Transverse colon (tissue), 4 donors: ENCODE results near the gene CLRN2. TPM values are rescaled to one million over a fixed set of nuclear protein-coding genes. Genes with fewer than 3 reads are reported as not detected.
"Not testable (repeated sequence)": the region's sequence is repeated elsewhere in the genome, so short reads cannot be mapped to it uniquely, and the experiment has no call there.

Source experiments
- DNase-seq: peaks from one replicate; pipeline ENCODE4 v3.0.0-alpha.2; 2019
- H3K27ac ChIP-seq, 4 donors: fragments of 200-600 bp; sonication (generic); 2 replicates each; pipeline ENCODE4 v1.5.1; 2016 to 2018; ENCODE audit warnings: inconsistent platforms in 4 of 4
- H3K27me3 ChIP-seq: fragments of 200-600 bp; sonication (generic); 2 replicates; pipeline ENCODE4 v1.5.1; 2017; ENCODE audit warnings: inconsistent platforms
- H3K36me3 ChIP-seq, 4 donors: fragments of 200-600 bp; sonication (generic); 2 replicates each; pipeline ENCODE4 v1.5.1; 2017 to 2019; ENCODE audit warnings: inconsistent platforms in 4 of 4
- H3K4me1 ChIP-seq, 4 donors: fragments of 200-600 bp; sonication (generic); 2 replicates each; pipeline ENCODE4 v1.5.1; 2017 to 2020; ENCODE audit warnings: inconsistent platforms in 4 of 4
- H3K4me3 ChIP-seq, 4 donors: fragments of 200-600 bp; sonication (generic); 1 replicate in 1 of 4; 2 replicates in 3 of 4; pipeline versions ENCODE4 v1.5.1 to v1.6.1; 2017 to 2019; ENCODE audit warnings: inconsistent platforms in 4 of 4
- H3K9me3 ChIP-seq, 2 donors: fragments of 200-600 bp; sonication (generic); 2 replicates each; pipeline ENCODE4 v1.5.1; 2017 to 2019; ENCODE audit warnings: inconsistent platforms in 2 of 2
- EP300 ChIP-seq: sonication (generic); formaldehyde crosslinking; IDR thresholded peaks from one replicate; pipeline ENCODE4 v1.6.1; 2017; ENCODE audit warnings: antibody characterized with exemption, low read depth
- POLR2A ChIP-seq: fragments of 450-650 bp; IDR thresholded peaks from one replicate; pipeline ENCODE4 v1.6.1; 2016; ENCODE audit warnings: antibody characterized with exemption, mild to moderate bottlenecking, moderate library complexity
- POLR2AphosphoS5 ChIP-seq, 3 donors: sonication (generic); formaldehyde crosslinking; IDR thresholded peaks; one replicate each; pipeline ENCODE4 v1.6.1; 2016; ENCODE audit warnings: antibody characterized with exemption in 3 of 3
- WGBS, 2 donors: methylation state at CpG; one replicate each; pipeline ENCODE4 v1.1.5; 2018; ENCODE audit warnings: low coverage in 1 of 2; 5-methylcytosine and 5-hydroxymethylcytosine counted together
- in situ Hi-C, 4 donors: fragments of 200-750 bp; cut with MboI; loops; one replicate each; pipeline versions ENCODE4 v1.15.0 to v1.15.1; 2017; ENCODE audit warnings: low sequenced_read_pairs in 3 of 4, low pct_ligation_motif_present in 1 of 4, low pct_unique_long_range_greater_than_20kb in 1 of 4
- intact Hi-C: fragments of 100-400 bp; cut with DNase I; formaldehyde crosslinking; loops from one replicate; pipeline ENCODE4 v1.15.1; 2023; ENCODE audit warnings: low total_unique reads
- total RNA-seq, 4 donors: library from RNA; depleted of rRNA; stranded (reverse); fragments of >200 nt; gene quantifications; one replicate each; pipeline ENCODE4 v1.1.0, GENCODE V29; 2016
- TF ChIP-seq, protein P1 (sequence below), 5 experiments: fragments of 200-600 bp in 3 of 5; fragments of 450-650 bp in 2 of 5; sonication (generic) in 3 of 5; IDR thresholded peaks; 1 replicate in 2 of 5; 2 replicates in 3 of 5; pipeline ENCODE4 v1.5.1; 2016 to 2017; ENCODE audit warnings: antibody characterized with exemption in 5 of 5, inconsistent platforms in 3 of 5, mild to moderate bottlenecking in 2 of 5, moderate library complexity in 1 of 5

CLRN2 gene
- total RNA-seq, 4 donors from 2014 or later: not detected

DNA sequence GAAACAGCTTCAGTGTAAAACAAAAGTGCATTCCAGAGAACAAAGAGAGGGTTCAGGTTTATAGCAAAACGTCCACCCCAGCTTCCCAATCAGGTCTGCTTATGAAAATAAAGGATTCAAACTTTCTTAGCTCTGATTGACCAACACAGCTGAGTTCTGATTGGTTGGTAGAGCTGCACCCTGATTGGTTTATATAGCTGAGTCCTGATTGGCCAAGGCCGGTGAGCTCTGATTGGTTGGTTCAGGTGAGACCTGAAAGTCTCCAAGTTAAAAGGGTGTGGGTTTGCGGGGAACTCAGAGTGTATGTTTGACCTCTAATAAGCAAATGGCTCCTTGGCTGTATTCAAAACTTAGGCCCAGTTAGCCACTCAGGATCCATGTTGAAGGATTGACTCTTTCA, 20.9 kb downstream of the CLRN2 start:
- WGBS, 2 donors: 50 to 68% methylated on average over 1 to 3 of the region's 3 CpGs
- DNase-seq: no peak
- no peak for TF ChIP-seq POLR2A
- intact Hi-C loops: no loop called here
- in situ Hi-C loops: loop anchor here in 2 of 4 donors (25.0 kb wide), 1 partner anchor 1051 kb away; no protein-coding TSS in a partner anchor
- H3K27me3 ChIP-seq: no peaks in the 10 kb centered on the region
- H3K27ac ChIP-seq: no peak overlapping the region
- no peaks in the 10 kb centered on the region for H3K36me3 ChIP-seq
- H3K9me3 ChIP-seq: no peaks in the 10 kb centered on the region
- H3K4me3 ChIP-seq: no peak overlapping the region
- H3K4me1 ChIP-seq: no peaks in the 10 kb centered on the region

DNA sequence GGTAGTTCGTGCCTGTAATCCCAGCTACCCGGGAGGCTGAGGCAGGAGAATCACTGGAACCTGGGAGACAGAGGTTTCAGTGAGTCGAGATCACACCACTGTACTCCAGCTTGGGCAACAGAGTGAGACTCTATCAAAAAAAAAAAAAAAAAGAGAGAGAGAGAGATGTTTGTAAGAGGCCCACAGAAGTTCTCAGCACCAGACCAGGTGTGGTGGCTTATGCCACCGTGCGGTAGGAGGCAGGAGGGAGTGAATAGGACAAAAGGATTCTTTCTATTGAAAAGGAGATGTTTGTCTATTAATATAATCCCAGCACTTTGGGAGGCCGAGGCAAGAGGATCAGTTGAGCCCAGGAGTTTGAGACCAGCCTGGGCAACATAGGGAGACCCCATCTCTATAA, 22.1 kb downstream of the CLRN2 start:
- H3K27me3 ChIP-seq, H3K36me3 ChIP-seq, H3K27ac ChIP-seq, H3K4me3 ChIP-seq, DNase-seq, H3K4me1 ChIP-seq, H3K9me3 ChIP-seq, intact Hi-C loops: not testable (repeated sequence)
- in situ Hi-C loops: loop anchor here in 2 of 4 donors (25.0 kb wide), 1 partner anchor 1050 kb away; no protein-coding TSS in a partner anchor
- 84 to 86% methylated on average over 6 of the region's 6 CpGs for WGBS, 2 donors

DNA sequence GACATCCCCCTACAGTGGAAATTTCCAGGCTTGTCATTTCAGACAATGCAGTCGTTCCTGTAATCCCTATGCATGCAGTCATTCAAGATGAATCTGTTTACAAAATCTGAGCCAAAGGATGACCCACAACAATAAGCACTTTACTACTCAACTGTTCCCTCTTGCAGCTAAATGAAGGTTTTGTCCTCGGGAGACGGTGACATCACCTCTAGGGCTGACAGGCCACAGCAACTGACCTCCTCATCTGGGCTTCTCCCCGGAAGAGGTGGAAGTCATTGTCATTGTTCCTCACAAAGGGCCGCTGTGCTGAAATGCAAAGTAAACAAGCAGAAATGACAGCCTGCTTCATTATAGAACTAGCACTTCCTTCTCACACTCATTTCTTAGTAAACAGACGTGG, 29.2 kb downstream of the CLRN2 start:
- WGBS, 2 donors: 20 to 38% methylated on average over 2 to 6 of the region's 6 CpGs
- H3K9me3 ChIP-seq: no peaks in the 10 kb centered on the region
- intact Hi-C loops: no loop called here
- H3K27ac ChIP-seq: no peak overlapping the region
- TF ChIP-seq POLR2AphosphoS5 (IDR thresholded peaks at IDR 0.05) (no peak), EP300 (no peak), POLR2A (no peak)
- TF ChIP-seq, protein P1, sequence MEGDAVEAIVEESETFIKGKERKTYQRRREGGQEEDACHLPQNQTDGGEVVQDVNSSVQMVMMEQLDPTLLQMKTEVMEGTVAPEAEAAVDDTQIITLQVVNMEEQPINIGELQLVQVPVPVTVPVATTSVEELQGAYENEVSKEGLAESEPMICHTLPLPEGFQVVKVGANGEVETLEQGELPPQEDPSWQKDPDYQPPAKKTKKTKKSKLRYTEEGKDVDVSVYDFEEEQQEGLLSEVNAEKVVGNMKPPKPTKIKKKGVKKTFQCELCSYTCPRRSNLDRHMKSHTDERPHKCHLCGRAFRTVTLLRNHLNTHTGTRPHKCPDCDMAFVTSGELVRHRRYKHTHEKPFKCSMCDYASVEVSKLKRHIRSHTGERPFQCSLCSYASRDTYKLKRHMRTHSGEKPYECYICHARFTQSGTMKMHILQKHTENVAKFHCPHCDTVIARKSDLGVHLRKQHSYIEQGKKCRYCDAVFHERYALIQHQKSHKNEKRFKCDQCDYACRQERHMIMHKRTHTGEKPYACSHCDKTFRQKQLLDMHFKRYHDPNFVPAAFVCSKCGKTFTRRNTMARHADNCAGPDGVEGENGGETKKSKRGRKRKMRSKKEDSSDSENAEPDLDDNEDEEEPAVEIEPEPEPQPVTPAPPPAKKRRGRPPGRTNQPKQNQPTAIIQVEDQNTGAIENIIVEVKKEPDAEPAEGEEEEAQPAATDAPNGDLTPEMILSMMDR (IDR thresholded peaks at IDR 0.05): no peak
- peak; percentile 17 for DNase-seq
- peaks cover 0 to 4% (median 0%) of the 10 kb centered on the region in 4 donors for H3K4me1 ChIP-seq
- H3K27me3 ChIP-seq: no peaks in the 10 kb centered on the region
- in situ Hi-C loops: loop anchor here in 3 of 4 donors (10.0 to 25.0 kb wide), 3 partner anchors 261 to 1051 kb away; no protein-coding TSS in a partner anchor
- no peak overlapping the region for H3K4me3 ChIP-seq
- H3K36me3 ChIP-seq: no peaks in the 10 kb centered on the region

DNA sequence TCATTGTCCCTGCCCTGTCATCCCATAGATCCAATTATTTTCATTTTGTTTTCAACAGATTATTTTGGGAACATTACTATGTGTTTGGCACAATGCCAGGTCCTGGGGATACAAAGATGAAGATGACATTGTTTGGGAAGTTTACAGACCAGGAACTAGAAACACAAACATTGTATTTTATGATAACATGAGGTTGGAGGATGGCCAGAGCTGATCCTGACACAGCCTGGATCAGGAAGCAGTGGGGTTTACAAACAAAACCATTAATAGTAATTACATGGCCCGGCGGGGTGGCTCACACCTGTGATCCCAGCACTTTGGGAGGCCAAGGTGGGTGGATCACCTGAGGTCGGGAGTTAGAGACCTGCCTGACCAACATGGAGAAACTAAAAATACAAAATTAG, 29.9 kb downstream of the CLRN2 start:
- in situ Hi-C loops: loop anchor here in 3 of 4 donors (10.0 to 25.0 kb wide), 3 partner anchors 260 to 1050 kb away; no protein-coding TSS in a partner anchor
- TF ChIP-seq, protein P1 (IDR thresholded peaks at IDR 0.05): no peak
- TF ChIP-seq POLR2AphosphoS5 (IDR thresholded peaks at IDR 0.05): no peak
- Histone ChIP-seq H3K27ac (peak overlapping the region in 1 of 4 donors; percentile 9), H3K4me3 (no peak overlapping the region), H3K27me3 (no peaks in the 10 kb centered on the region), H3K9me3 (no peaks in the 10 kb centered on the region), H3K4me1 (peaks cover 0 to 4% (median 0%) of the 10 kb centered on the region in 4 donors), H3K36me3 (no peaks in the 10 kb centered on the region)
- DNase-seq: peak; percentile 9
- WGBS, 2 donors: 21 to 25% methylated on average over 3 of the region's 3 CpGs
- intact Hi-C loops: loop anchor here (5.0 kb wide), 1 partner anchor 92 kb away; no protein-coding TSS in a partner anchor

DNA sequence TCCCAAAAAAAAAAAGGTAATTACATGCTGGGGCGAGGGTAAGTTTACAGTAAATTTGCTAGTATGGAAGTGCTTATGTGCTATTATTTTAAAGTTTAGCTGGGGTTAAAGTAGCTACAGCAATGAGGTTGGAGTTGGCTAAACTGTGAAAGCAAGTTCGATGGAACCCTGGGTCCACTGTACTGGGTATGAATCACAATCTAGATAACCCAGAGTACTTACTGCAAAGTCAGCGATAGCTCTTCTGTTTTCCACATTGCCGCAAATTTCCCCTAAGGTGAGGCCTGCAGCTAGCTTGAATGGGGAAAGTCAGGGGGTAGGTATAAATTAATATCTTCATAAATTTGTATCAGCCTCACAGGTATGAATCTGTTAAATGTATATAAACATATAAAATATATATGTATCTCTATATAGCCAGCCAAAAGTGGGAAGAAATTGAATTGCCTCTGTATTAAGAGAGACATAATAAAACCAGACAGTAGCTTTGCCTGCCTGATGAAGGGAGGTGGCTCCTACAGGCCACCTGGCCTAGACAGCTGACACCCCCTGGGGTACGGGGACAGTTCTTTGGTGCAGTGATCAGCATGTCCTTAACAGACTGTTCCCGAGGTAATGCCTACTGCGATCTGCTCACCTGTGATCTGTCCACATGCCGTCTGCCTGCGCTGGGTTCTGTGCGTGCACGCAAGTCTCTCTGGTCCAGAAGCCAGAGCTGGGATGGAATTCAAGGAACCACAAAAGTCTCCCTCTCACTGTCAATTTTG, 30.6 kb downstream of the CLRN2 start:
- 70 to 76% methylated on average over 9 to 11 of the region's 11 CpGs for WGBS, 2 donors
- intact Hi-C loops: loop anchor here (5.0 kb wide), 1 partner anchor 92 kb away; no protein-coding TSS in a partner anchor
- in situ Hi-C loops: loop anchor here in 3 of 4 donors (10.0 to 25.0 kb wide), 3 partner anchors 259 to 1049 kb away; no protein-coding TSS in a partner anchor

More for the DNA sequence above, 30.6 kb downstream of the CLRN2 start:
- no peaks in the 10 kb centered on the region for H3K36me3 ChIP-seq
- H3K4me1 ChIP-seq: peaks cover 0 to 4% (median 0%) of the 10 kb centered on the region in 4 donors
- DNase-seq: no peak
- no peak overlapping the region for H3K4me3 ChIP-seq
- no peak overlapping the region for H3K27ac ChIP-seq
- H3K27me3 ChIP-seq: no peaks in the 10 kb centered on the region
- no peaks in the 10 kb centered on the region for H3K9me3 ChIP-seq
- TF ChIP-seq EP300 (no peak), POLR2AphosphoS5 (IDR thresholded peaks at IDR 0.05) (no peak), POLR2A (no peak)
- TF ChIP-seq, protein P1 (IDR thresholded peaks at IDR 0.05): no peak
